MM.1S (cell line): Measurements from ENCODE around the gene SAMHD1.

Experiments
- DNase-seq: peaks from one replicate; pipeline ENCODE4 v3.0.0-alpha.2; 2015
- H2AFZ ChIP-seq: fragments of 300-600 bp; sonication (generic); 2 replicates; pipeline ENCODE4 v1.6.0; 2016; ENCODE audit warnings: antibody characterized with exemption, low read length
- H3F3A ChIP-seq: fragments of 300-600 bp; sonication (generic); 2 replicates; pipeline ENCODE4 v1.6.1; 2016; ENCODE audit warnings: mild to moderate bottlenecking, antibody characterized with exemption, low read length, moderate library complexity, mixed read lengths; ENCODE audit not compliant: insufficient read depth
- H3K27ac ChIP-seq: fragments of 300-600 bp; sonication (generic); 2 replicates; pipeline ENCODE4 v1.5.1; 2016; ENCODE audit warnings: mild to moderate bottlenecking, low read length
- H3K27me3 ChIP-seq: fragments of 300-600 bp; sonication (generic); replicated peaks from 2 replicates; pipeline ENCODE4 v1.6.0; 2016; ENCODE audit warnings: low read length; ENCODE audit not compliant: insufficient read depth
- H3K36me3 ChIP-seq: fragments of 300-600 bp; sonication (generic); replicated peaks from 2 replicates; pipeline ENCODE4 v1.6.1; 2016; ENCODE audit warnings: mild to moderate bottlenecking, low read length, mixed read lengths; ENCODE audit not compliant: insufficient read depth
- H3K4me1 ChIP-seq: fragments of 300-600 bp; sonication (generic); 2 replicates; pipeline ENCODE4 v1.6.1; 2016; ENCODE audit warnings: low read length, mixed read lengths
- H3K4me2 ChIP-seq: fragments of 300-600 bp; sonication (generic); 2 replicates; pipeline ENCODE4 v1.6.0; 2016; ENCODE audit warnings: low read depth, low read length
- H3K4me3 ChIP-seq: fragments of 300-600 bp; sonication (generic); 2 replicates; pipeline ENCODE4 v1.5.1; 2016; ENCODE audit warnings: low read length, mixed read lengths
- H3K79me2 ChIP-seq: fragments of 300-600 bp; sonication (generic); 2 replicates; pipeline ENCODE4 v1.6.1; 2016; ENCODE audit warnings: mixed run types, low read length, mixed read lengths
- H3K9ac ChIP-seq: fragments of 300-600 bp; sonication (generic); 2 replicates; pipeline ENCODE4 v1.6.1; 2016; ENCODE audit warnings: low read length, mixed read lengths
- H3K9me2 ChIP-seq: fragments of 300-600 bp; sonication (generic); replicated peaks from 2 replicates; pipeline ENCODE4 v1.6.1; 2016; ENCODE audit warnings: mild to moderate bottlenecking, low read length, mixed read lengths; ENCODE audit not compliant: insufficient read depth
- H3K9me3 ChIP-seq: fragments of 300-600 bp; sonication (generic); replicated peaks from 2 replicates; pipeline ENCODE4 v1.6.1; 2016; ENCODE audit warnings: mild to moderate bottlenecking, low read length, mixed read lengths; ENCODE audit not compliant: insufficient read depth
- H4K20me1 ChIP-seq: fragments of 300-600 bp; sonication (generic); 2 replicates; pipeline ENCODE4 v1.6.1; 2016; ENCODE audit warnings: mild to moderate bottlenecking, low read length, moderate library complexity, mixed read lengths; ENCODE audit not compliant: insufficient read depth
- EZH2 ChIP-seq: fragments of 300-600 bp; sonication (generic); optimal IDR thresholded peaks from 2 replicates; pipeline ENCODE3; 2017; ENCODE audit warnings: low read depth, mild to moderate bottlenecking, antibody characterized with exemption, low read length, mixed read lengths
- EZH2phosphoT487 ChIP-seq: fragments of 300-600 bp; sonication (generic); IDR thresholded peaks from 2 replicates; pipeline ENCODE4 v1.6.1; 2018; ENCODE audit warnings: antibody characterized with exemption, low read length
- TF ChIP-seq, protein P1 (sequence below): fragments of 300-600 bp; sonication (generic); IDR thresholded peaks from 2 replicates; pipeline ENCODE4 v1.5.1; 2016; ENCODE audit warnings: antibody characterized with exemption, low read length, mixed read lengths

The SAMHD1 gene

DNA sequence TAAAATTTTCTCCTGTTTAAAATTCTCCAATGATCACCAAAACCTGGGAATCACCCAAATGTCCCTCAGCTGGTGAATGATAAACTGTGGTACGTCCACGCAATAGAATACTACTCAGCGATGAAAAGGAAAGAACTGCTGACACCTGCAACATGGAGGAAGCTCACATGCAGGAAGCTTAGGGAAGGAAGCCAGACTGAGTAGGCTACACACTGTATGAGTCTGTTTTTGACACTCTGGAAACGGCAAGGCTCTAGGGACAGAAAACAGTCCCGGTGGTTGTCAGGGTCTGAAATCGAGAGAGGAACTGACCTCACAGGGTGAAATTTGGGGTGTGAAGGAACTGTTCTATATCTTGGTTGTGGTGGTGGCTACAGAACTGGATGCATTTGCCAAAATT, 100.7 kb downstream of the SAMHD1 start:
- Histone ChIP-seq H3K9me2 (no peaks in the 10 kb centered on the region), H4K20me1 (no peaks in the 10 kb centered on the region), H3K9ac (no peak overlapping the region), H3F3A (no peaks in the 10 kb centered on the region), H2AFZ (no peak overlapping the region), H3K27me3 (no peaks in the 10 kb centered on the region), H3K9me3 (no peaks in the 10 kb centered on the region), H3K27ac (no peak overlapping the region), H3K4me1 (no peaks in the 10 kb centered on the region), H3K4me2 (no peak overlapping the region), H3K36me3 (no peaks in the 10 kb centered on the region), H3K79me2 (no peaks in the 10 kb centered on the region), H3K4me3 (no peak overlapping the region)
- DNase-seq = no peak
- TF ChIP-seq EZH2 (no peak), EZH2phosphoT487 (no peak)
- TF ChIP-seq, protein P1, sequence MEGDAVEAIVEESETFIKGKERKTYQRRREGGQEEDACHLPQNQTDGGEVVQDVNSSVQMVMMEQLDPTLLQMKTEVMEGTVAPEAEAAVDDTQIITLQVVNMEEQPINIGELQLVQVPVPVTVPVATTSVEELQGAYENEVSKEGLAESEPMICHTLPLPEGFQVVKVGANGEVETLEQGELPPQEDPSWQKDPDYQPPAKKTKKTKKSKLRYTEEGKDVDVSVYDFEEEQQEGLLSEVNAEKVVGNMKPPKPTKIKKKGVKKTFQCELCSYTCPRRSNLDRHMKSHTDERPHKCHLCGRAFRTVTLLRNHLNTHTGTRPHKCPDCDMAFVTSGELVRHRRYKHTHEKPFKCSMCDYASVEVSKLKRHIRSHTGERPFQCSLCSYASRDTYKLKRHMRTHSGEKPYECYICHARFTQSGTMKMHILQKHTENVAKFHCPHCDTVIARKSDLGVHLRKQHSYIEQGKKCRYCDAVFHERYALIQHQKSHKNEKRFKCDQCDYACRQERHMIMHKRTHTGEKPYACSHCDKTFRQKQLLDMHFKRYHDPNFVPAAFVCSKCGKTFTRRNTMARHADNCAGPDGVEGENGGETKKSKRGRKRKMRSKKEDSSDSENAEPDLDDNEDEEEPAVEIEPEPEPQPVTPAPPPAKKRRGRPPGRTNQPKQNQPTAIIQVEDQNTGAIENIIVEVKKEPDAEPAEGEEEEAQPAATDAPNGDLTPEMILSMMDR = no peak

DNA sequence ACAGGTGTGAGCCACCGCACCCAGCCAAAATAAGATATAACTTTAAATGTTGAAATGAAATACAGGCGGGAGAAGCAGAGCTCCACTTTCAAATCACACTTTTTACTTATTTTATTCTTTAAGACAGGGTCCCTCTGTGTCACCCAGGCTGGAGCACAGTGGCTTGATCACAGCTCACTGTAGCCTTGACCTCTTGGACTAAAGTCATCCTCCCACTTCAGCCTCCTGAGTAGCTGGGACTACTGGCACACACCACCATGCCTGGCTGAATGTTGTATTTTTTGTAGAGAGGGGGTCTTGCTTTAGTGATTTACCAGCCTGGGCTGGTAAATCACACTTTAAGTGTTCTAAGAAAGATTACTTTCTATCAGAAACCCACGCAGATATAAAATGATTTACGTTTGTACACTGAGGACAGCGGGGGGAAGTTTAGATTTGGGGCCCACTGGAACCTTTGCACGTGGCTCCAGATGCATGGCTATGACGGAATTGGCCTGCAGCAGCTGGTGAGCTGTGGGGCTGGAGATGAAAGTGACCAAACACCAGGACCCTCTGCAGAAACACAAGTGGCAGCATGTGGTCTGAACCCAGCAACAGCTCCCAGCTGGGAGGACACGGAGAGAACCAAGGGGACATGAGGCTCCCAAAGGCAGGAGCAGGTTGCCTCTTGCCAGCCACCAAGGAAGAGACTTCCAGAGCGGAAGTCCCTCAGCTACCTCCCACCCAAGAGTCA, 102.0 kb downstream of the SAMHD1 start:
- H3F3A ChIP-seq = no peaks in the 10 kb centered on the region
- H3K4me2 ChIP-seq = no peak overlapping the region
- H2AFZ ChIP-seq = no peak overlapping the region
- no peaks in the 10 kb centered on the region for H3K9me3 ChIP-seq
- no peaks in the 10 kb centered on the region for H3K27me3 ChIP-seq
- no peaks in the 10 kb centered on the region for H4K20me1 ChIP-seq
- H3K4me1 ChIP-seq = no peaks in the 10 kb centered on the region
- H3K4me3 ChIP-seq = no peak overlapping the region
- TF ChIP-seq, protein P1 = no peak
- TF ChIP-seq EZH2 (no peak), EZH2phosphoT487 (no peak)
- H3K9ac ChIP-seq = no peak overlapping the region
- no peaks in the 10 kb centered on the region for H3K79me2 ChIP-seq
- no peak overlapping the region for H3K27ac ChIP-seq
- DNase-seq = no peak
- no peaks in the 10 kb centered on the region for H3K36me3 ChIP-seq
- H3K9me2 ChIP-seq = no peaks in the 10 kb centered on the region

DNA sequence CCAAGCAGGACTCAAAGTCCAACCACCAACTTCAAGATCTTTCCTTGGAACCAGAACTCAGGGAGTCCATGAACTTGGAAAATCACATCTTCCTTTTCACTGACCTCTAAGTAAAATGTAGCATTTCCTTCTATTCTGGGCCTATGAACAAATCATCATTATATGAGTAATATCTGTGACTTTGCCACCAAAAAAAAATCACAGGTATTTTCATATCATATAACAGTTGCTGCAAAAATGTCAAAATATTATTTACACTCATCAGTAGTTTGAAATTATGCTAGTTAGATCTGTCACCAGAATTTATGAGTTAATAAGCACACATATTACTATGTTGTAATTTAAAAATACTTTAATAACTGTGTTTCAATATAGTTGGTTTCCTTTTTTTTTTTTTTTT, 102.8 kb downstream of the SAMHD1 start:
- TF ChIP-seq, protein P1 = no peak
- TF ChIP-seq EZH2phosphoT487 = no peak
- TF ChIP-seq EZH2 = no peak
- no peak overlapping the region for H3K27ac ChIP-seq
- H2AFZ ChIP-seq = no peak overlapping the region
- no peaks in the 10 kb centered on the region for H3K9me3 ChIP-seq
- no peaks in the 10 kb centered on the region for H4K20me1 ChIP-seq
- no peaks in the 10 kb centered on the region for H3F3A ChIP-seq
- no peaks in the 10 kb centered on the region for H3K79me2 ChIP-seq
- DNase-seq = no peak
- no peaks in the 10 kb centered on the region for H3K36me3 ChIP-seq
- no peaks in the 10 kb centered on the region for H3K27me3 ChIP-seq
- no peaks in the 10 kb centered on the region for H3K9me2 ChIP-seq
- H3K4me3 ChIP-seq = no peak overlapping the region
- H3K9ac ChIP-seq = no peak overlapping the region
- no peak overlapping the region for H3K4me2 ChIP-seq
- peaks cover 2% of the 10 kb centered on the region for H3K4me1 ChIP-seq
